Activated CD4-positive, alpha-beta T cell treated with anti-CD3 and anti-CD28 coated beads for 1 hour (primary cell): ENCODE results near the gene CA10.

ENCODE experiments used
- DNase-seq: peaks from one replicate; pipeline ENCODE4 v3.0.0-alpha.2; 2020

CA10 gene

DNA sequence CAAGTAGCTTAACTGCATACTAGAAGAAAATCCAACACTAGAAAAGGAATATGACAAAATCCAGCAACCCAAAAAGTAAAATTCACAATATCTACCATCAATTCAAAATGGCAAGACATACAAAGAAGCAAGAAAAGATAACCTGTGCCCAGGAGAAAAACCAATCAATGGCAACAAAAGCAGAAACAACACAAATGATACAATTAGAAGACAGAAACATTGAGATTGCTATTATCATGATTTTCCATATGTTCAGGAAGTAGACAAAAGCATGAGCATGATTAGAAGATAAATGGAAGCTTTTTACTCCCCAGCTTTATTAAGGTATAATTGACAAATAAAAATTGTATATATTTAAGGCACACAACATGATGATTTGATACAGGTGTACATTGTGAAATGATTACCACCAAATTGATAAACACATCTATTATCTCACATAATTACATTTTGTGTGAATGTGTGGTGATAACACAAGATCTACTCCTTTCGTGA, 117.3 kb downstream of the CA10 start:
- DNase-seq = no peak

DNA sequence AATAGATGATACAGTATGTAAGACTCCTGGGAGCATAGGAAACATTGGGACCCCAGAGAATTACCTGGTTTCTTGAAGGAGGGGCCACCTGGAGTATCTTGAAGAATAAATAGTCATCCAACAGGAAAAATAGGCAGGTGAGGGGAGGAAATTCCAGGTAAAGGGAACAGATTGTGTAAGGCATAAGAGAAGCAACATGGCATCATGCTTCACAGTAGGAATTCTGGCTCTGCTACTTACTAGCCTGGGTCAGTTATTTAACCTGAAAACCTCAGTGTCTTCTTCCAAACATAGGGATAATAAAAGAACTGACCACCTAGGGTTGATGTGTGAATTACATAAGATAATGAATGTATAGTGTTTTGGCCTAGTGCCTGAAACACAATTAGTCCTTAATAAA, 122.1 kb downstream of the CA10 start:
- no peak for DNase-seq

DNA sequence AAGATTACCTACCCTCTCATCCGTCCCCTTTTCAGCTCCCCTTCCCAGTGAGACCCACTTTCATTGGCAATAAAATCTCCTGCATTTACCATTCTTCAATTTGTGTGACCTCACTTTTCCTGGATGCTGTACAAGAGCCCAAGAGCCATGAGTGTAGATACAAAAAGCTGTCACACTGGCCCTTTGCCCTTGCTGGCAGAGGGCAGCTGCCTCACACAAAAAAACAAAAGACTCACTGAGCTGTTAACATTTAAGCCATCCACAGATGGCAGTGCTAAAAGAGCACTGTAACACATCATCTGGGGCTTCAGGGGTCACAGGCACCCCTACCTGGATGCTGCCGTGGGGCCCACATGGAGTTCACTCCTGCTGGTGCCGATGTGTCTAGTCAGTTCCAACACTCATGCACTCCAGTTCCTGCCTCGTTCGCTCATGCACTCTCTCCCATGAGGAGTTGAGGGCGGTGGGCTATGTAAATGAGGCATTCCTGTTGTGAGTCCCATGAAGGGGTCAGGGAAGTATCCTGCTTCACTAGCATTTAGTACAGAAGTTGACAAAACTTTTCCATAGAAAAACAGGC, 123.1 kb downstream of the CA10 start:
- no peak for DNase-seq

DNA sequence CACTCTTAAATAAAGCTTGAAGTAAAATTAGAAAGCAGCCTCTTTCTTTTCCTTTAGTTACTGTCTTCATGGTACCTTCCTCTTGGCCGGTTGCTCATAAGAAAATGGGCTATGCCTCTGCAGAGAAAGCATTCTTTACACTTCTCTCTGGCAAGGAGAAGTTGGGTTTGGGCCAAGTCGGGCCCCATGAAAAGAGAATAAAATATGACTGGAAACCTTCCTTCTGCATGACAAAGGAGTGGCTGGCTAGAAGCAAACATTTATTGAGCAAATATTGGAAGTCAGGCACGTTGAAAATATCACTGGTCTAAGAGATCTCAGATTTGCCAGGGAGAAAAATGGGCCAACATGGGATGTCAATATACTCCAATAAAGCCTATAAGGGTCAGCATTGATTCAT, 126.1 kb downstream of the CA10 start:
- no peak for DNase-seq

DNA sequence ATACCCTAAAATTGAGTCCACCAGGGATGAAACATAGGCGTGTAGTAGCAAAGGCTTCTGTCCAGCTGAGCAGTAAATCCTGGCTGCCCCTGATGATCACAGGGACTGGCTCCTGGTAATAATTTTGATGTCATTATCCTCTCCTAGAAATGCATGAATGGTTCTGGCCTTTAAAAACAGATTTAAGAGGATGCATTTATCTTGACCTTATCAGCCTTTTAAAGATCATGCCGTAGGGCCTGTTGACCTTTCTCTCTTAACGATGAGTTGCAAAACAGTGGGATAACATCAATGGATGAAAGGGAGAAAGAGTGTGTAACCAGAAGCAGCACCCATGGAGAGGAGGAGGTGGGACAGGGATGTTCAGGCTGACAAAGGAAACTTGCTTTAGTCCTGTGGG, 128.5 kb downstream of the CA10 start:
- no peak for DNase-seq

DNA sequence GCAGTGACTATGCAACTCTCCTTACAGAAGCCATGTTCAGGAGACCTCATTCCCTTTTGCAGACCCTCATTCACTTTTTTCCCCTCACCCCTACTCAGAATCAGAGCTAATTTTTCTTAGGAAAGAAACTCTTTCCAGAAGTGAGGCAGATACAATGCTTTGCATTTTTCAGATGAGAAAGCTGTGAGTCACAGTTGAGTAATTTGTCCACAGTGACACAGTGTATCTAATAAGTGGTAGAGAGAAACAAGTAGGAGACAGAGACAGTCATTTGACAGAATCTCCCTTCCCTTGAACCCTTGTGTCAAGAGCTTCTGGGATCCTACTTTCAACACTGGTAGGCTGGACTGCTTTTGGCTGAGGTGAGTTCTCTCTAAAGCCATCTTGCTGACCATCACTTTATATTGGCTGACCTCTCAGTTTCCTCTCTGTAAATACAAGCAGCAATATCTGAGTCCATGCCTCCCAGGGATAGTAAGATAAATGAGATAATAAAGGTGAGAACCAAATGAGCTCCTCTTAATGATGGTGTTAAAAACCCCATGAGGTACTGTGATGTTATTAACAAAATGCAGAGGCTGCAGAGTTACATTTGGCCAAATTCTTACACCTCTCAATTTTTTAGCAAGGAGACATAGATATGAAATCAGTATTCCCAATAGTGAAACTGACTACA, 130.8 kb downstream of the CA10 start:
- no peak for DNase-seq

DNA sequence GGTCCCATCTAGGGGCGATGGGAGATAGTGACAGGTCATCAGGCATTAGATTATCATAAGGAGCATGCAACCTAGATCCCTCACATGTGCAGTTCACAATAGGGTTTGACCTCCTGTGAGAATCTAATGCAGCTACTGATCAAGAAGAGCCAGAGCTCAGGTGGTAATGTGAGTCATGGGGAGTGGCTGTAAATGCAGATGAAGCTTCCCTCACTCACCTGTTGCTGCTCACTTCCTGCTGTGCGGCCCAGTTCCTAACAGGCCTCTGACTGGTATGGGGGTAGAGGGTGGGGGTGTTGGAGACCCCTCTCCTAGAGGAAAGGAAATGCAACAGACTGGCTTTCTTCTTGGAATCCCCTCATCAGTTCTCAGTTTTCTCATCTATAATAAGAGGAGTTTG, 131.4 kb downstream of the CA10 start:
- DNase-seq = no peak

DNA sequence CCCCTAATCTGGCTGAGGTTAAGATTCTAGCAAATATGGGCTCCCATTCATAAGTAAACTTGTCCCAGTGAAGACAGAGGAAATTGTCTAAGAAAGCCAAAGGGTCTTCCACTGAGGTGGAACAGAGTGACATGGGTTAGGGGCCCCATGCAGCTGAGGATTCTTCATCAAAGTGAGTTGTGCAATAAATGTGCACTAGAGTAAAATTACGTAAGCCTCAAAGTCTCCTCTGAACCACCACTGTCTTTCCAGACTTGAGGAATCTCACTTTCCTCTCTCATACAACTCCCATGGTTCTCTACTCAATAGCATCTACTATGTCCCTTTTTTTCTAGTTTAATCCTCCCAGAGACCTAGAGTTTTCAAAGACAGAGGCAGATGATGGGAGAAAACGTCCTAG, 132.4 kb downstream of the CA10 start:
- no peak for DNase-seq

DNA sequence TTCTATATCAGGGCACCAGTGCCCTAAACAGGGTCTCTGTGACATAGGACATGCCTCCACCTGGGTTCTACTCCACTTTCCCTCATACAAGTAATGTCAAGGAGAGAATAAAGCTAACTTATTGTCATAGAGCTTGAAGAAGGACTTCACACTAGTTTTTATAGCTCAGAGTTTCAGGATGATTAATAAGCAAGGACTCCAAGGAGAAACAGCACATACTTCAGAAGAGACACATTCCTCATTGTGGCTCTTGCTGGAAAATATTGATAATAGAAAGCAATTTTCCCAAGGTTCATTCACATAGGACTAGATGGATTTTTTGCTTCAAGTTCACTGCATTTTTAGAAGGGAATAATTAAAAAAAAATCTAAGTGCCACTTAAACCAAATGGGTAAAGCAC, 133.3 kb downstream of the CA10 start:
- DNase-seq = no peak

DNA sequence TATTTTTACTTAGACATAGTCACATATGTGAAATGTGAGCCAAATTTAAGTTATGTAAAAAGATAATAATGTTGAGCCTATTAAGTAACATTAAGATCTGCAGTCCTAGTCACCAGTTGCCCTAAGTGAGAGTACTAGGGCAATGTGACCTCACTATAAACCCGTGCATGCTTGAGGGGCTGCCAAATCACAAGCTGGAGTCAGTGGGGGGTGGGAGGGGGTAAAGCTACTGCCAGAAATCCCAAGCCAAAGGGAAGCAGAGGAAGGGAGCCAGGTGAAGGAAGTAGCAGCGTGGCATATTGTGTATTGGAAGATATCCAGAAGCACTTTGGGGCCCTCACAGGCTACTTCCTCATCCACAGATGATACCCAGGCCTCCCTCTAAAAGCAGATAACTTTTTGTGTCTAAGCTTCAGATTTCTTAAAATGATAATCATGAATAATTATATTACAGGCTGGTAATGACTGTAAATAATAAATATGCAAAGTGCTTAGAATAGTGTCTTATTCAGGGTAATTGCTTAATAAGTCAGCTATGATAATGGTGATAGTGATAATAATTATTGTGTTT, 134.1 kb downstream of the CA10 start:
- no peak for DNase-seq

DNA sequence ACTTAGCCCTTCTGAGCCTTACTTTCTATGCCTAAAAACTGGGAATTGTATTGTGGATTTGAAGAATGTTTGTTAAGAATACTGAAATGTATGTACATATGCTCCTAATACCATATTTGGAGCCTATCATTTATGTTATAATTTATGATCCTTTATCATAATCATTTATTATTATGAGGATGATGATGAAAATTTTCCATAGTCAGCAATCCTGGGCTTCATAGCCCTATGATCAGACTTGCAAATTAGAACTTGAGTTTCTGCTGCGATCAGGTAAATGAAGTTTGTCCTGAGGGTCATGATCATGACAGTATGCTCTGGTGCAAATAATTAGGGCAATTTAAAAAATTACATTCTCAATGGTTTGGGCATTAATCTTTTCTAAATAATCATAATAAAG, 147.4 kb downstream of the CA10 start:
- DNase-seq = no peak

DNA sequence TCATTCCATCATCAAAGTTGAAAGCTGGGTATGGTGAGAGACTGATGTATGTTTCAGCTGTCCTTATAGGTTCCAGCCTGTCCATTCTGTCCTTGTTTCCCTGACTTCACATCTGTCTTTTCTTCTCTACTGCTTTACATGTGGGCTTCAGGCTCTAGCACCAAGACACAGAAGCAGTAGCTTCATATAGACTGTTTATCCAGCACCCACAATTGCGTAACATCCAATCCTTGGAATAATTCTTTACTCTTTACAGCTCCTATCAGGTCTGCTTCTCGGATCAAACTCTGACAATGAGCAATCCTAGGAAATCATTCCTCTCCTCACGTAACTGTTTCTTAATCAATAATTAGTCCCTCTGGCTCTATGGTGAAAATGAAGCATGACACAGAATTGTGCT, 158.9 kb downstream of the CA10 start:
- no peak for DNase-seq

DNA sequence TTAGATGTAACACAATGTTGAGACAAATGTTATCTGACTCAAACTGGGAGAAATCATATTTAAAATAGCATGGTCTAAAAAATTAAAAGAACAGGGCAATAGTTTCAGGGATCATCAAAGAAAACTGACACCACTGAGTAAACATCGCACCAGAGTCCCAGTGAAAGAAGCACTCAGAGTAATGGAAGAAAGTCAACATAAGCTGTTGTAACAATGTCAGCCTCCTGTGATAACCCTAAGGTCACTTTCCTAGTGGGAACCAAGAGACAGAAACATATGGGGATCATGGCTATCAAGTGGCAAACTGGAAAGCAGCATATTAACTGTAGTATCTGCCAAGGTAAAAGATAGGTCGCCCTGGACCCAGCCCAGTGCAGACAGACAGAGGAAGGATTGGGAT, 160.8 kb downstream of the CA10 start:
- DNase-seq = no peak

DNA sequence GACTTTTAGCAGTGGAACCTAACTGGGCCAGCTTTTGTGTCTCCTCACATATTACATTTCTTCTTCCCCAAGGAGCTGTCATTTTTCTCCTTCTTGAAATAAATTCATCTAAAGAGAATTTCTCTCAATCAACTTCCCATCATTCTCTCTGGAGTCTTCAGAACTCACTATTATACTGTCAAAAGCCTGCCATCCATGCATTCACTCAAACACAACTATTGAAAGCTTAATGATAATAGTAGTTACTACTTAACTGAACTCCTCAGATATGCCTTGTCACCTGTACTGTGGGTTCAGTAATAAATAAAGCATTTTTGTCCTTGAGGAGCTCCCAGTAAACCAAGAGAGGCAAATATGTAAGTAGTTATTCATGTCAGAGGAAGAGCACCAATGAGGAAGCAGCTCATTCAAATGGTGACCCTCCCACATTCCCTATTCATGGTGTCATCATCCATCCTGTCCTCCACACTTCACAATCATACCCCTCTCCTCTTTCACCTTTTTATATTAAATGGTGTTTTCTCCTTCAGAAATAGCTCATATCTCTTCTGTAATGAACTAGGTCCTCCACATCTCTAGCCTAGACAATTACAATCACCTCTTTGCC, 162.6 kb downstream of the CA10 start:
- DNase-seq = no peak

DNA sequence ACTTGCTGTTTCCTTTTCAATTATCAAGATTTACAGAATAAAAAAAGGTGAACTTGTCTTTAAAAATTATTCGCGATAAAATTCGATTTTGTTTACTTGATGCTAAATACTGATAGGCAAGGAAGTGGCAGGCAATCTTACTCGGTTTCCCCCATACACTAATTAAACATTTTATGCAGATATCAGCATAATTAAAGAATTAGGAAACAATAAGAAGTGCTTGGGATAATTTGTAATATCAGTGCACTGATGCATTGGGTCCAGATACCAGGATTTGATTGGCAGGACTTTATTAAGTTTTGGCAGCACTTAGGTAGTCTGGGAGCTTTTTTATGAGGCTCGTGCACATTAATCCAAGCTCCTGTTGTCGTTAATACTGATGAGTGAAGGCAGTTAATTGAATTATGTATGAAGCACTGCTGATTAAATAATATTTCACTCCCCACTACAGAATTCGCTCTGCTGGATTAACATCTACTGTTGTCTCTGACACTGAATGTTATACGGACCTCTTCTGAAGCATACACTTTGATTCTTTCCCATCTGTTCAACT, 165.6 kb downstream of the CA10 start:
- no peak for DNase-seq

DNA sequence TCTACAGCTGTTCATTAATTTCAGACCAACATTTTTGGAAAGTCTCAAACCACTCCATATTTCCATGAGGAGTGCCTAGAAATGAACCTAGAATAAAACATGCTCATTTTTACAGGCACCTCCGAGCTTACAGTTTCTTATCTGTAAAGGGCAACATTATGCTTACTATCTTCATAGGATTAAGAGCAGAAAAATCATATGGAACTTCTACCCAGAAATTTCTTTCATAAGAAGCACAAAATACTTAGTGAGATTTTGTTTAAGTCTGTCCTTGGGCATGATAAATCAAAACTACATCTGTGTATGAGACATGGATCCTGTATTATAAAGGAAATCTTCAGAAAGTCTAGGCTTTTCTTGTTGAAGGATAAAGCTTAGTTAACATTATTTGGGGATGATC, 187.4 kb downstream of the CA10 start:
- DNase-seq = no peak

DNA sequence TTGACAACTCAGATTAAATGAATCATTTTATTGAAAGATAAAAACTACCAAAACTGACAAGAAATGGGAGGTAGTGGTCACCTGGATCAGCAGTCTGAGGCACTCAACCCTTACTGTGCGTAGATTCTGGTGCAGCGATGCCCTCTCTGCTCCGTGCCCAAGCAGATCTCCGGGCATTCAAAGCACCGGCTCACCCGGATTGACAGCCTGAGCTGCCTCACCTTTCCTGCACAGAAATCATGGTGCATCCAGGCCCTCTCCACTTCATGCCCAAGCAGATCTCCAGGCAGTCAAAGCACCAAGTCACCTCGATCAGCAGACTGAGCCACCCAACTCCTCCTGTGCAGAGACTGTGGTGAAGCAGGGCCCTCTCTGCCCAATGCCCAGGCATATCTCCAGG, 196.8 kb downstream of the CA10 start:
- no peak for DNase-seq

DNA sequence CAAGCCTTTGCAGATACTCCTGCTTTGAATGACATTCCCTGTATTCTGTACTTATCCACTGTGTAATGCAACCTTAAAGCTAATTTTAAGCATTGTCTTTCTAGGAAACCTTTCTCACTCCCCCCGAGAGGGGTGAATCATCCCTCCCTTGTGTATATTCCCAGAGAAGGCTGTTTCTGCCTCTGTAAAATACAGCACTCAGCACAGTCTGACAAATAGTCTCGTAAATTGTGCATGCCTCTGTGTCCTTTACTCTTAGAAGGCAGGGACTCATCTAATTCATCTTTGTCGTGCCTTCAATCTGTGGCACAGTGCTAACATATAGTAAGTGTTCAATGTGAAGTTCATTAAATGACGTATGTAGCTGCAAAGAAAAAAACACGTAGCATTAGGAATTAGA, 200.7 kb downstream of the CA10 start:
- no peak for DNase-seq

DNA sequence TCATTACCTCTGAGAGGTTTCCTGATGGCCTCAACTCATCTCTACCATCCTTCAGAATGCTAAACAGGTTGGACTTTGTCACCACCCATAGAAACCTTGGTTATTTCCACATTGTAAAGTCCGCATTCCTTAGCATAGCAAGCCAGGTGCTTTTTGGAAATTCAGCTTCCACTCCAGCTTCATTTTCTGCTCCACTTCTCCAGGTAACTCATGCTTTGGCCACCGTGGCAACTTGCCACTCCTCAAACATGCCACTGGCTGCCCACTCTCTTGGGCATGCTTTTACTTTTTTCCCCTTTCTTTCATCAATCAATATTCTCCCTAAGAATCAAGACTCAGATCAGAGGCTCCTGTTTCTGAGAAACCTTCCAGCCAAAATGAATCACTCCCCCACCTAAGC, 203.3 kb downstream of the CA10 start:
- no peak for DNase-seq

DNA sequence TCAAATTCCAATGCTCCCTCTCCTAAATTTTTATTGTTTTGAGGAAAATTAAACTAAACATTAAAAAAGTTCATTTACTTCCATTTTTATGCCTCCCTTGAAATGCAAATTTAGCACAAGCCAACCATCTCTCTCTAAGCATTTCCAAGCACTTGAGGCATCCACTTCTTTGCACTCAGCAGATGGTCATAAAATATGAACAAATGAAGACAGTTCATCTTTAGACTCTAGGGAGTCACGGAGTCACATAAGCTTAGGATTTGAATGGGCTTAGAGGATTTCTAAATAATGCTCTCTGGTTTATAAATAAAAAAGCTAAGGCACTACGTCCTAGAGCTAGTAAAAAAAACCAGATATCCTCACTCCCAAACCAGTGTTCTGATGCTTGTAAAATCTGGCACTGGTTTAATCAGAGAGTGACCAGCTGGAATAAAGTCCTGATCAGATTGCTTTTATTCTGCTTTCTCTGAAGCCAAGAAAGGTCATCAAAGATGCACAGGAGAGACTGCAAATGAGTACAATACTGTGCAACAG, 204.2 kb downstream of the CA10 start:
- DNase-seq = no peak

DNA sequence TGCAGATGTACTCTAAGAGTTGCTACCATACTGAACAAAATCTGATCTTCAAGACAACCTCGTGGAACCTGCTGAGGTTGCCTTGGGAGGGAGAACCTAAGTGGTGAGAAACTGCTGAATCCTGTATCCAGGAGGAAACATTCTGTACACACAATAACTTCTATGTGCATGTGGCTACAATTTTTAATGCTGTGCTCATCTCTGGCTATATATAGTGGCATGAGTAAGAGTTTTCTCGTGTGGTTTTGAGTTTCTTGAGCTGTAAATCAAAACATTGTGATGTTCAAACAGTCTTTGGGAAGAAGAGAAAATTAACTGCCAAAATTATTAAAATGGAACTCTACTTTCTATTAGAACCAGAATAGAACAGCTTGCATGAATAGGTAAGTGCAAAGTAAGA, 206.8 kb downstream of the CA10 start:
- no peak for DNase-seq

DNA sequence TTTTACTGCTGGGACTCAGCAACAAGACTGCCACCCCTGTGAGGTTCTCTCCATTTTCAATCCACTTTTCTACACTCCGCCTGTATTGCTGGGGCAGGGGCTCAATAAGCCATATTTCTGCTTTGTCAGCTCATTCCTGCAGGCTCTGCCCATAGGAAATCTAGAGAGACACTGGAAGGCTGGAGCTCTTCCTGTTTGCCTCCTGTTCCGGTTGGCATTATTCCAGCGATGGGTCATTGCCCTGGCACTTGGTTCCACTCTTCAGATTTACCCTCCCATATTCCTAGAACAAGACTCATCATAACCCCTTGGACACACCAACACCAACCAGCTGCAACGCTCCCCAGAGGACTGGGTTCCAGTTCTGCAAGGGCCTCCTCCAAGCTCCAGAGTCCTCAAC, 210.4 kb downstream of the CA10 start:
- DNase-seq = no peak

DNA sequence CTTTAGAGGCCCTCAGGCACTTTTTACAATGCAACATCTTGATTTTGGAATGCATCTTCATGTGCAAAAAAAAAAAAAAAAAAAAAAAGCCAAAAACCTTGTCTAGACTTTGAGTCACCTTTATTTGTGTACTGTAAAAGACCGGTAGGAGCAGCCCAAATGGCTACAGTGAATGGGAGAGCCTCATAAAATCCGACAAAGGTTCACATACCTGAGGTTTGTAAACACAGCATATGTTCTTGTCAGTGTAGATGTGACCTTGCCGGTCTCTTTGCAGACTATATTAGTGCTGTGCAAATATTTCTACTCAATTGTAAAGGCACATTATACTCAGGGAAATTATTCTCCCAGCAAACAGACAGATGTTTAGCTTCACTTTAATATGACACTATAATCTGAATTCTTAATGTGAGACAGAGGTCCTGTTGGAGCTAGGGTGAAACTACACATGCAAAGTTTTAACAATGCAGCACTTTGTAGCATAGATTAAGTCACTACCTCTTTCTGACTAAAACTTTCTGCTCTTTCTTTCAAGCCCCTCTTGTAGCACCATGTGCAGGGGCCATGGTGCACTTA, 211.3 kb downstream of the CA10 start:
- DNase-seq = no peak
